Measurements from ENCODE around the gene GPR32. TPM values are rescaled to one million over a fixed set of nuclear protein-coding genes. Genes with fewer than 3 reads are reported as not detected.

GPR32 gene
- total and polyA plus RNA-seq, 10 of the 15 experiments (the other 5 are each of a cell fraction or from before 2014, with no cell fraction given): not detected

DNA sequence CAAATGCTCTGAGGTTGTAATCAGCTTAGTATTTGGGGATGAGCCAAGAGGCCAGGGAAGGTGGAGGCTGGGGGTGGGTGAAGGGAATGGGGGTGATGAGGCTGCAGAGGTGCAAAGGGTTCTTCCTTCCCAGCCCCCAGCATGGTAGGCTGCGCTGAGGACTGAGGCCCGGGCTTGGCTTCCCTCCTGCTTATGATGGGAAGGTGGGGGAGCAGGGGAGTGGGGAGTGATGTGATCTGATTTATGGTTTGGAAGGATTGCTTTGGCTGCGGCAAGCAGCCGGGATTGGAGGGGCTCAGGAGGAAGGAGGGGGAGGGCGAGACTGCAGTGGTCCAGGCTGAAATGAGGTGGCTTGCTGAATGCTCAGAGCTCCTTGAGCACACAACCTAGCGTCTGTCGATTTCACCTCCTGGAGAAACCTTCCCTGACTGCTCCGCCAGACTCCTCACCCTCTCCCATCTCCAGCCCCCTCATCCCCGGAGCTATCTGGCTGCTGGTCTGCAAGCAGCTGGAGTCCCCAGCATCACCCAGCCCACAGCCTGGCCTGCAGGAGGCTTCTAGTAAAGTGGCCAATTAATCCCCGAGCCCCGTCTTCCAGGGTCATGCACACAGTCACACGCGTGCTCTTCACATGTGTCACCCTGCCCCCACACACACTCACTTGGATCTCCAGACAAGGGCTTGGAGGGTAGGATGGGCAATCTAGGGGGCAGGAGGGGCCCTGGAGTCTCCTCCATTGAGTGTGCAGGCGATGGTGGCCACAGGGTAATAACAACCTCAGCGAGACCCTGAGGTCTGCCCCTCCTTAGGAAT, 47.9 kb upstream of the GPR32 start:
- RAD21 ChIA-PET (ENCODE audit: unreplicated experiment): no interaction called here
- SMC1A ChIA-PET (ENCODE audit: uncharacterized antibody, unreplicated experiment): no interaction called here
- DNase-seq (ENCODE audit: low read depth, low spot score): no peak
- ATAC-seq: no peak
- H3K4me2 ChIP-seq (ENCODE audit: control insufficient read depth, insufficient read depth): no peak overlapping the region
- no peak overlapping the region for H3K4me3 ChIP-seq
- no peak overlapping the region for H3K9ac ChIP-seq (ENCODE audit: control insufficient read depth, insufficient read depth, low read length)
- in situ Hi-C loops (cut with MboI) (no loop called here), intact Hi-C loops (cut with micrococcal nuclease; ENCODE audit: unreplicated experiment) (no loop called here)
- H3K27me3 ChIP-seq (replicated peaks in 1 of 2; ENCODE audit: control insufficient read depth in 2 of 2, insufficient read depth in 2 of 2, low read length in 1 of 2): peaks cover 6 to 10% of the 10 kb centered on the region in 2 experiments
- BruUV-seq (replicated peaks): no TSS peak
- WGBS (ENCODE audit: insufficient coverage, insufficient replicate concordance, low lambda C conversion rate, missing lambda C conversion rate): 35% methylated on average over 15 of the region's 15 CpGs
- no peak for FAIRE-seq
- H3K9me3 ChIP-seq (replicated peaks; ENCODE audit: control insufficient read depth, insufficient read depth, low read length): peaks cover 1% of the 10 kb centered on the region; the same call in 2 of the 3 replicates
- no peak overlapping the region for H3K27ac ChIP-seq (ENCODE audit: control insufficient read depth, insufficient read depth)
- no peaks in the 10 kb centered on the region for H3K4me1 ChIP-seq (ENCODE audit: control insufficient read depth, insufficient read depth, low read length)
- no peak overlapping the region for H2AFZ ChIP-seq (ENCODE audit: control insufficient read depth, low read depth, low read length)
- CTCF ChIA-PET: interaction anchor here (0.5 kb wide), 1 partner anchor 201 kb away, joined by 3 read pairs; no protein-coding TSS in a partner anchor
- no peaks in the 10 kb centered on the region for H3K36me3 ChIP-seq (ENCODE audit: control insufficient read depth in 2 of 2, insufficient read depth in 2 of 2, low read length in 1 of 2)
- TF ChIP-seq RELA (IDR thresholded peaks at IDR 0.05; ENCODE audit: borderline replicate concordance, partially characterized antibody) (no peak), HCFC1 (IDR thresholded peaks at IDR 0.05; ENCODE audit: low read length) (no peak), ZZZ3 (IDR thresholded peaks at IDR 0.05; ENCODE audit: control insufficient read depth, insufficient read length, low read depth) (no peak), JUND (IDR thresholded peaks at IDR 0.05; ENCODE audit: low read depth, low read length) (no peak), SKIL (IDR thresholded peaks at IDR 0.05; ENCODE audit: low read depth, poor library complexity, severe bottlenecking) (no peak)
- TF ChIP-seq, protein P1, sequence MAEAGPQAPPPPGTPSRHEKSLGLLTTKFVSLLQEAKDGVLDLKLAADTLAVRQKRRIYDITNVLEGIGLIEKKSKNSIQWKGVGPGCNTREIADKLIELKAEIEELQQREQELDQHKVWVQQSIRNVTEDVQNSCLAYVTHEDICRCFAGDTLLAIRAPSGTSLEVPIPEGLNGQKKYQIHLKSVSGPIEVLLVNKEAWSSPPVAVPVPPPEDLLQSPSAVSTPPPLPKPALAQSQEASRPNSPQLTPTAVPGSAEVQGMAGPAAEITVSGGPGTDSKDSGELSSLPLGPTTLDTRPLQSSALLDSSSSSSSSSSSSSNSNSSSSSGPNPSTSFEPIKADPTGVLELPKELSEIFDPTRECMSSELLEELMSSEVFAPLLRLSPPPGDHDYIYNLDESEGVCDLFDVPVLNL (IDR thresholded peaks at IDR 0.05; ENCODE audit: low read depth, low read length): no peak
- H3K79me2 ChIP-seq (ENCODE audit: control insufficient read depth, insufficient read depth, low read length): no peaks in the 10 kb centered on the region
- POLR2A ChIA-PET: no interaction called here
- H4K20me1 ChIP-seq (ENCODE audit: control insufficient read depth, insufficient read depth): no peaks in the 10 kb centered on the region

Data from GM12878 (cell line).